ENCODE results near the gene VMP1. TPM values are rescaled to one million over a fixed set of nuclear protein-coding genes. Genes with fewer than 3 reads are reported as not detected.
A peak's percentile ranks its signal among the peaks of the same experiment; 100 is the strongest.

VMP1 gene
- total and polyA plus RNA-seq, 4 experiments from 2014 or later: 52.9 to 113 (median 93.5) TPM

DNA sequence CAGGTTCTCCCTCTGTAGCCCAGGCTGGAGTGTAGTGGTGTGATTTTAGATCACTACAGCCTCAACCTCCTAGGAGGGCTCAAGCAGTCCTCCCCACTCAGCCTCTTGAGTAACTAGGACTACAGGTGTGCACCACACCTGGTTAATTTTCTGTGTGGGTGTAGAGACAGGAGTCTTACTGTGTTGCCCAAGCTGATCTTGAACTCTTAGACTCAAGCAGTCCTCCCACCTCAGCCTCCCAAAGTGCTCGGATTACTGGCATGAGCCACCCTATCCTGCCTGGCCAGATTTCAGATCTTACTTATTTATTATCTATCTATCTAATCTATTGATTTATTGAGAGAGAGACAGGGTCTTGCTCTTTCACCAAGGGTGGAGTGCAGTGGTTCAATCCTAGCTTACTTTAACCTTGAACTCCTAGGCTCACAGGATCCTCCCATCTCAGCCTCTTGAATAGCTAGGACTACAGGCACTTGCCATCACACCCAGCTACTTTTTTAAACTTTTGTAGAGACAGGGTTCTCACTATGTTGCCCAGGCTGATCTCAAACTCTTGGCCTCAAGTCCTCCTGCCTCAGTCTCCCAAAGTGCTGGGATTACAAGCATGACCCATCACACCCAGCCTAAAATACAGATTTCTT, 123.5 kb downstream of the VMP1 start:
- CTCF ChIA-PET (ENCODE audit: partially characterized antibody): interaction anchor here (1.2 to 3.2 kb wide), 3 partner anchors 28 to 77 kb away, joined by 3 to 25 read pairs (median 3); no protein-coding TSS in a partner anchor
- Mint-ChIP-seq H3K27me3 (no peaks in the 10 kb centered on the region), H3K9me3 (no peaks in the 10 kb centered on the region), H3K27ac (peak overlapping the region; percentile 81 to 97 (median 87)), H3K36me3 (peaks cover 1 to 3% of the 10 kb centered on the region in 2 donors), H3K4me1 (peaks cover 50 to 67% (median 57%) of the 10 kb centered on the region in 4 donors), H3K4me3 (peak overlapping the region in 3 of 8 donors; percentile 15 to 61 (median 22))
- no peak for DNase-seq
- POLR2A ChIA-PET (ENCODE audit: partially characterized antibody): interaction anchor here (0.6 to 10.3 kb wide), 7 partner anchors 9 to 72 kb away, joined by 3 to 206 read pairs (median 4); no protein-coding TSS in a partner anchor
- intact Hi-C loops (cut with micrococcal nuclease): no loop called here
- no peak overlapping the region for H3K4me3 ChIP-seq (ENCODE audit: low read length in 2 of 2)
- H3K4me1 ChIP-seq (ENCODE audit: insufficient read depth, low read length): peaks cover 70% of the 10 kb centered on the region
- H3K27me3 ChIP-seq (ENCODE audit: insufficient read depth, low read length): no peaks in the 10 kb centered on the region
- H3K27ac ChIP-seq (ENCODE audit: low read depth, low read length): peak overlapping the region; percentile 35
- no peaks in the 10 kb centered on the region for H3K9me3 ChIP-seq (ENCODE audit: control insufficient read depth in 1 of 2, low read length in 2 of 2)
- H3K36me3 ChIP-seq (ENCODE audit: insufficient read depth, low read length): no peaks in the 10 kb centered on the region

DNA sequence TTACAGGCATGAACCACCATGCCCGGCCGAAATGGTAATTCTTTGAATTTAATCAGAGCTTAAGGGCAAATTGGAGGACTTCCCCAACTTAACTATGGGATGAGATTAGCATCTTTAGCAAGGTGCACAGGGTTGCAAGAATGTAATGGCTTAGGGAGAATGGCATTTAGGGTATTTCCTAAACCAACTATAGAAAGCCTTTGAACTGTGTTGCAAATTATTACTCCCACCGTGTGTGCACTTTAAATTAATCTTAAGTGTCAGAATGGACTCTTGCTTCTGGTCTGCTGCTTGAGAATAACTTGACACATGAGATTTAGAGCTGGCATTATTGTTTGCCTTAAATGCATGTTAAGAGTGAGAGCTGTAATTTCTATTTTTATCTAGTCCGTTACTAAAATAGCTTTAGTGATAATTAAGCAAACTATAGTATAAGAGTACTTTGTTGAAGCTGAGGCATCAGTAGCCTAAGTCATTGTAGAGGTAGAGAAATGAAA, 125.5 kb downstream of the VMP1 start:
- Histone ChIP-seq H3K27ac (ENCODE audit: low read depth, low read length) (no peak overlapping the region), H3K4me1 (ENCODE audit: insufficient read depth, low read length) (peaks cover 64% of the 10 kb centered on the region), H3K27me3 (ENCODE audit: insufficient read depth, low read length) (no peaks in the 10 kb centered on the region), H3K4me3 (ENCODE audit: low read length in 2 of 2) (no peak overlapping the region), H3K36me3 (ENCODE audit: insufficient read depth, low read length) (no peaks in the 10 kb centered on the region), H3K9me3 (ENCODE audit: control insufficient read depth in 1 of 2, low read length in 2 of 2) (no peaks in the 10 kb centered on the region)
- no peak for DNase-seq
- intact Hi-C loops (cut with micrococcal nuclease): no loop called here
- no peak overlapping the region for H3K4me3 Mint-ChIP-seq
- POLR2A ChIA-PET (ENCODE audit: partially characterized antibody): interaction anchor here (0.7 to 10.3 kb wide), 6 partner anchors 7 to 79 kb away, joined by 3 to 206 read pairs (median 3); no protein-coding TSS in a partner anchor
- CTCF ChIA-PET (ENCODE audit: partially characterized antibody): interaction anchor here (0.7 to 3.2 kb wide), 8 partner anchors 8 to 156 kb away, joined by 3 to 25 read pairs (median 3); no protein-coding TSS in a partner anchor
- peaks cover 3 to 6% of the 10 kb centered on the region in 2 donors for H3K36me3 Mint-ChIP-seq
- no peaks in the 10 kb centered on the region for H3K27me3 Mint-ChIP-seq
- peaks cover 43 to 61% (median 52%) of the 10 kb centered on the region in 4 donors for H3K4me1 Mint-ChIP-seq
- peak overlapping the region in 5 of 7 donors; percentile 16 to 74 (median 56) for H3K27ac Mint-ChIP-seq
- H3K9me3 Mint-ChIP-seq: no peaks in the 10 kb centered on the region

DNA sequence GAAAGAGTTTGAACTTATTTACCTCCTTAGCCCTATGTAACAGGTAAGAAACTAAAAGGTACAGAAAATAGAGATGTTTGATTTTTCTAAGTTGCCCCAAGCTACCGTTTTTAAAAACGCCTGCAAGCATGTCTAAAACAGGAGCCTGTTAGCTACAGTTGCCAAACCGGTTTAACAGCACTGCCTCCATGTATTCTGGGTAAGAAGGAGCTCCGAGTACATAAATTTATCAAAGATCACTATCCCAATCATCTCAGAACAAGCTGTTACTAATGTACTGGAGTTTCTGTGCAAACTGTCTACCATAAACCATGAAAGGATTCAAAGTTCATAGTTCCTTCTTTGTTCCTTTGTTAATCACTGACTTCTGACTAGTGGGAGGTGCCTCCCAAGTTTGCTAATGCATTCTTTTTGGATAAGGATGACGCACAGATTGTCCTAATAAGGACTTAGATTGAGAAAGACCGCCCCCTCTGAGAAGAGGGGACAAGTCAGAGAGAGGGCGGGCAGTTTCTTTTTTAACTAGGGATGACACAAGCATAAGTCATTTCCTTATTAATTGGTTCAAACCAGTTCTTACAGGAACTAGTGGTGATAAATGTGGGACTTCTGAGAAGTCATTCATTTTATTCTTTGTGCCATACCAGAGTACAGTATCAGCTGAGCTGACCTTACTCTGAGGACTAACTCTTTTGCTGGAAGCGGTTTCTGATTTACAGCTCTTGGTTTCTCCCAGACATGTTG, 130.0 kb downstream of the VMP1 start:
- intact Hi-C loops (cut with micrococcal nuclease): loop anchor here (1.0 to 2.0 kb wide), 3 partner anchors 8 to 55 kb away; partner anchors contain the start of genes RPS6KB1 and TUBD1
- H3K9me3 Mint-ChIP-seq: peaks cover 0 to 2% (median 0%) of the 10 kb centered on the region in 8 donors
- no peaks in the 10 kb centered on the region for H3K27me3 ChIP-seq (ENCODE audit: insufficient read depth, low read length)
- ChIA-PET POLR2A (ENCODE audit: partially characterized antibody) (interaction anchor here (0.7 to 18.0 kb wide), 18 partner anchors 9 to 762 kb away, joined by 3 to 365 read pairs (median 4); partner anchors contain the start of genes PPM1D, RPS6KB1, TRIM37 and TUBD1), CTCF (ENCODE audit: partially characterized antibody) (interaction anchor here (0.6 to 6.9 kb wide), 10 partner anchors 9 to 86 kb away, joined by 3 to 132 read pairs (median 8); no protein-coding TSS in a partner anchor)
- peak overlapping the region; percentile 93 for H3K27ac ChIP-seq (ENCODE audit: low read depth, low read length)
- peak overlapping the region; percentile 96 to 99 (median 98) for H3K27ac Mint-ChIP-seq
- peaks cover 33 to 39% of the 10 kb centered on the region in 2 donors for H3K36me3 Mint-ChIP-seq
- peak; percentile 84 to 95 (median 91) for DNase-seq
- peak overlapping the region; percentile 94 to 100 (median 97) for H3K4me3 Mint-ChIP-seq
- H3K9me3 ChIP-seq (ENCODE audit: control insufficient read depth in 1 of 2, low read length in 2 of 2): no peaks in the 10 kb centered on the region
- H3K4me1 Mint-ChIP-seq: peaks cover 23 to 59% (median 35%) of the 10 kb centered on the region in 4 donors
- H3K4me3 ChIP-seq (ENCODE audit: low read length in 2 of 2): peak overlapping the region; percentile 78 to 94
- H3K36me3 ChIP-seq (ENCODE audit: insufficient read depth, low read length): no peaks in the 10 kb centered on the region
- no peaks in the 10 kb centered on the region for H3K27me3 Mint-ChIP-seq
- H3K4me1 ChIP-seq (ENCODE audit: insufficient read depth, low read length): peaks cover 19% of the 10 kb centered on the region

DNA sequence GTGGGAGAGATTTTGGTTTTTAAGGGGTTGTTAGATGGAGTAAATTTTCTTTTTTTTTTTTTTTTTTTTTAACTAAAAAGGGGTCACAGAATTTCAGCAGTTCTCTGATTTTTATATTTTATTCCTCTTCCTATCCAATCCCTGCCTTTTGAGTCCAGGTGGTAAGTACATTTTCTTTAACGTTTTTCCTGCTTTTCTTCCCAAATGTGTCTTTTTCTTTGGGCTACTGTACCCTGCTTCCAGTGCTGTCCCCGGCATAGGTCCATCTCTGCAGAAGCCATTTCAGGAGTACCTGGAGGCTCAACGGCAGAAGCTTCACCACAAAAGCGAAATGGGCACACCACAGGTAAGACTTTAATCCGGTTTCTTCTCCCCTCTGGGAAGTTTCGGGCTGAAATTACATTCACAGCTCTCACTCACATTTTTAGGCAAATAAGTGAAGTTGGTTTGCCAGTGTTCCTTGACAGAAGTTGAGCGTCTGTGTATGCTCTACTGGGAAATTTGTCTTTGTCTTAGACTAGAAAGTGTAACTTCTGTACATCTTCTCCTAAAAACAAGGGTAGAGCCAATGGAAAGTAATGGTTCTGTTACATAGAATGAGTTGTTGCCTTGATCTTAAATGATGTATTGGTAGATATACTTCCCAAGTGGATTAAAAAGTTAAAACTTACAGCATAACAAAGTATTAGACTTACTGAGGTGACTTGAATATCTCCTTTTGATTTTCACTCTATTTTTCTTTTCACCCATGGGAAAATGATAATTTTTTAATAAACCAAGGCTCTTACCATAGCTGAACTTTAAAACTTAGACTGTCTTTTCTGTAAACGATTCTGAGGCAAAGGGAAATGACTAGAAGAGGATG, 130.8 kb downstream of the VMP1 start:
- CTCF ChIA-PET (ENCODE audit: partially characterized antibody): interaction anchor here (1.1 to 6.9 kb wide), 12 partner anchors 10 to 316 kb away, joined by 3 to 132 read pairs (median 8); no protein-coding TSS in a partner anchor
- H3K4me3 Mint-ChIP-seq: peak overlapping the region; percentile 94 to 100 (median 97)
- peak overlapping the region; percentile 96 to 99 (median 98) for H3K27ac Mint-ChIP-seq
- H3K36me3 Mint-ChIP-seq: peaks cover 33 to 42% of the 10 kb centered on the region in 2 donors
- H3K9me3 Mint-ChIP-seq: peaks cover 0 to 2% (median 0%) of the 10 kb centered on the region in 8 donors
- peak; percentile 45 to 58 (median 56) for DNase-seq
- no peaks in the 10 kb centered on the region for H3K27me3 Mint-ChIP-seq
- Histone ChIP-seq H3K27ac (ENCODE audit: low read depth, low read length) (peak overlapping the region; percentile 93), H3K4me3 (ENCODE audit: low read length in 2 of 2) (peak overlapping the region; percentile 78 to 94), H3K4me1 (ENCODE audit: insufficient read depth, low read length) (peaks cover 21% of the 10 kb centered on the region), H3K27me3 (ENCODE audit: insufficient read depth, low read length) (no peaks in the 10 kb centered on the region), H3K9me3 (ENCODE audit: control insufficient read depth in 1 of 2, low read length in 2 of 2) (no peaks in the 10 kb centered on the region), H3K36me3 (ENCODE audit: insufficient read depth, low read length) (no peaks in the 10 kb centered on the region)
- intact Hi-C loops (cut with micrococcal nuclease): no loop called here
- POLR2A ChIA-PET (ENCODE audit: partially characterized antibody): interaction anchor here (0.6 to 18.0 kb wide), 18 partner anchors 9 to 761 kb away, joined by 3 to 365 read pairs (median 4); partner anchors contain the start of genes PPM1D, RPS6KB1, TRIM37 and TUBD1
- H3K4me1 Mint-ChIP-seq: peaks cover 22 to 61% (median 36%) of the 10 kb centered on the region in 4 donors

DNA sequence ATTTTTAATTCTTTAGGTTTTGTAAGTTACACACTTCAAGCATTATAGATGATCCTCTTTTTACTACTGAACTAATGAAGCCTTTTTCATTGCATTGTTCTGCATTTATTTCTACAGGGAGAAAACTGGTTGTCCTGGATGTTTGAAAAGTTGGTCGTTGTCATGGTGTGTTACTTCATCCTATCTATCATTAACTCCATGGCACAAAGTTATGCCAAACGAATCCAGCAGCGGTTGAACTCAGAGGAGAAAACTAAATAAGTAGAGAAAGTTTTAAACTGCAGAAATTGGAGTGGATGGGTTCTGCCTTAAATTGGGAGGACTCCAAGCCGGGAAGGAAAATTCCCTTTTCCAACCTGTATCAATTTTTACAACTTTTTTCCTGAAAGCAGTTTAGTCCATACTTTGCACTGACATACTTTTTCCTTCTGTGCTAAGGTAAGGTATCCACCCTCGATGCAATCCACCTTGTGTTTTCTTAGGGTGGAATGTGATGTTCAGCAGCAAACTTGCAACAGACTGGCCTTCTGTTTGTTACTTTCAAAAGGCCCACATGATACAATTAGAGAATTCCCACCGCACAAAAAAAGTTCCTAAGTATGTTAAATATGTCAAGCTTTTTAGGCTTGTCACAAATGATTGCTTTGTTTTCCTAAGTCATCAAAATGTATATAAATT, 132.3 kb downstream of the VMP1 start:
- no peaks in the 10 kb centered on the region for H3K27me3 ChIP-seq (ENCODE audit: insufficient read depth, low read length)
- peaks cover 36% of the 10 kb centered on the region for H3K4me1 ChIP-seq (ENCODE audit: insufficient read depth, low read length)
- Mint-ChIP-seq H3K4me3 (peak overlapping the region; percentile 94 to 100 (median 97)), H3K9me3 (peaks cover 0 to 2% (median 0%) of the 10 kb centered on the region in 8 donors), H3K36me3 (peaks cover 30 to 41% of the 10 kb centered on the region in 2 donors), H3K27me3 (no peaks in the 10 kb centered on the region), H3K4me1 (peaks cover 24 to 67% (median 39%) of the 10 kb centered on the region in 4 donors), H3K27ac (peak overlapping the region; percentile 96 to 99 (median 98))
- H3K36me3 ChIP-seq (ENCODE audit: insufficient read depth, low read length): no peaks in the 10 kb centered on the region
- ChIA-PET POLR2A (ENCODE audit: partially characterized antibody) (interaction anchor here (0.8 to 18.0 kb wide), 7 partner anchors 11 to 132 kb away, joined by 3 to 365 read pairs (median 29); partner anchors contain the start of genes PTRH2, RPS6KB1, TUBD1 and VMP1), CTCF (ENCODE audit: partially characterized antibody) (interaction anchor here (1.0 to 6.9 kb wide), 12 partner anchors 10 to 317 kb away, joined by 3 to 132 read pairs (median 8); no protein-coding TSS in a partner anchor)
- H3K27ac ChIP-seq (ENCODE audit: low read depth, low read length): peak overlapping the region; percentile 93
- H3K4me3 ChIP-seq (ENCODE audit: low read length in 2 of 2): peak overlapping the region; percentile 78 to 94
- no peaks in the 10 kb centered on the region for H3K9me3 ChIP-seq (ENCODE audit: control insufficient read depth in 1 of 2, low read length in 2 of 2)
- intact Hi-C loops (cut with micrococcal nuclease): loop anchor here (1.0 kb wide), 2 partner anchors 14 to 86 kb away; no protein-coding TSS in a partner anchor
- peak in 2 of 5 donors; percentile 15 to 17 for DNase-seq

Measured in CD4-positive, alpha-beta memory T cell (primary cell).